ENCODE measurements around the gene WNK3.

DNA sequence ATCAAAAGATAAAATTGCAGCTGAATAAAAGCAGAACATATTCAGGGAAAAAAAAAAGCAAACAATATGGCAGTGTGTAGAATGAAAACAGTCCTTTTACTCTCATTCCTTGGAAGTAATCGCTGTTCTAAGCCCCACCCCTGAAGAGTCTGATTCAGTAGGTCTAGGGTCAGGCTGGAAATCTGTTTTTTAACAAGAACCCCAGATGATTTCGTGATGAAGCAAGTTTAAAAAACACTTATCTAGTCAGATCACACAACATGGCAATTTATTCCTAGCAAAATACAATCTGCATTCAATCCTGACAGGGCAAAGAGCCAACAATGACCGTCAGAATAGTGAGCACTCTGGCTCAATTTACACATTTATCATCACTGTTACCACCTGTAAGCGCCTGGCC, 190.9 kb downstream of the WNK3 start:
- TF ChIP-seq, protein P1, sequence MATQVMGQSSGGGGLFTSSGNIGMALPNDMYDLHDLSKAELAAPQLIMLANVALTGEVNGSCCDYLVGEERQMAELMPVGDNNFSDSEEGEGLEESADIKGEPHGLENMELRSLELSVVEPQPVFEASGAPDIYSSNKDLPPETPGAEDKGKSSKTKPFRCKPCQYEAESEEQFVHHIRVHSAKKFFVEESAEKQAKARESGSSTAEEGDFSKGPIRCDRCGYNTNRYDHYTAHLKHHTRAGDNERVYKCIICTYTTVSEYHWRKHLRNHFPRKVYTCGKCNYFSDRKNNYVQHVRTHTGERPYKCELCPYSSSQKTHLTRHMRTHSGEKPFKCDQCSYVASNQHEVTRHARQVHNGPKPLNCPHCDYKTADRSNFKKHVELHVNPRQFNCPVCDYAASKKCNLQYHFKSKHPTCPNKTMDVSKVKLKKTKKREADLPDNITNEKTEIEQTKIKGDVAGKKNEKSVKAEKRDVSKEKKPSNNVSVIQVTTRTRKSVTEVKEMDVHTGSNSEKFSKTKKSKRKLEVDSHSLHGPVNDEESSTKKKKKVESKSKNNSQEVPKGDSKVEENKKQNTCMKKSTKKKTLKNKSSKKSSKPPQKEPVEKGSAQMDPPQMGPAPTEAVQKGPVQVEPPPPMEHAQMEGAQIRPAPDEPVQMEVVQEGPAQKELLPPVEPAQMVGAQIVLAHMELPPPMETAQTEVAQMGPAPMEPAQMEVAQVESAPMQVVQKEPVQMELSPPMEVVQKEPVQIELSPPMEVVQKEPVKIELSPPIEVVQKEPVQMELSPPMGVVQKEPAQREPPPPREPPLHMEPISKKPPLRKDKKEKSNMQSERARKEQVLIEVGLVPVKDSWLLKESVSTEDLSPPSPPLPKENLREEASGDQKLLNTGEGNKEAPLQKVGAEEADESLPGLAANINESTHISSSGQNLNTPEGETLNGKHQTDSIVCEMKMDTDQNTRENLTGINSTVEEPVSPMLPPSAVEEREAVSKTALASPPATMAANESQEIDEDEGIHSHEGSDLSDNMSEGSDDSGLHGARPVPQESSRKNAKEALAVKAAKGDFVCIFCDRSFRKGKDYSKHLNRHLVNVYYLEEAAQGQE (IDR thresholded peaks at IDR 0.05; ENCODE audit: unreplicated experiment): no peak
- TF ChIP-seq, protein P2, sequence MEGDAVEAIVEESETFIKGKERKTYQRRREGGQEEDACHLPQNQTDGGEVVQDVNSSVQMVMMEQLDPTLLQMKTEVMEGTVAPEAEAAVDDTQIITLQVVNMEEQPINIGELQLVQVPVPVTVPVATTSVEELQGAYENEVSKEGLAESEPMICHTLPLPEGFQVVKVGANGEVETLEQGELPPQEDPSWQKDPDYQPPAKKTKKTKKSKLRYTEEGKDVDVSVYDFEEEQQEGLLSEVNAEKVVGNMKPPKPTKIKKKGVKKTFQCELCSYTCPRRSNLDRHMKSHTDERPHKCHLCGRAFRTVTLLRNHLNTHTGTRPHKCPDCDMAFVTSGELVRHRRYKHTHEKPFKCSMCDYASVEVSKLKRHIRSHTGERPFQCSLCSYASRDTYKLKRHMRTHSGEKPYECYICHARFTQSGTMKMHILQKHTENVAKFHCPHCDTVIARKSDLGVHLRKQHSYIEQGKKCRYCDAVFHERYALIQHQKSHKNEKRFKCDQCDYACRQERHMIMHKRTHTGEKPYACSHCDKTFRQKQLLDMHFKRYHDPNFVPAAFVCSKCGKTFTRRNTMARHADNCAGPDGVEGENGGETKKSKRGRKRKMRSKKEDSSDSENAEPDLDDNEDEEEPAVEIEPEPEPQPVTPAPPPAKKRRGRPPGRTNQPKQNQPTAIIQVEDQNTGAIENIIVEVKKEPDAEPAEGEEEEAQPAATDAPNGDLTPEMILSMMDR (conservative IDR thresholded peaks at IDR 0.05; ENCODE audit: low read depth in 2 of 2): no peak
- no peak for TF ChIP-seq EZH2phosphoT487 (IDR thresholded peaks at IDR 0.05; ENCODE audit: unreplicated experiment)
- TF ChIP-seq POLR2AphosphoS5 (IDR thresholded peaks at IDR 0.05; ENCODE audit: low read depth): no peak
- TF ChIP-seq EZH2 (IDR thresholded peaks at IDR 0.05; ENCODE audit: low read depth, unreplicated experiment): no peak
- TF ChIP-seq STAT1 (IDR thresholded peaks at IDR 0.05; ENCODE audit: unreplicated experiment): no peak
